Measurements from ENCODE around the gene POTEH.
"Not testable (repeated sequence)": the region's sequence is repeated elsewhere in the genome, so short reads cannot be mapped to it uniquely, and the experiment has no call there.

- TF ChIP-seq, protein P1, sequence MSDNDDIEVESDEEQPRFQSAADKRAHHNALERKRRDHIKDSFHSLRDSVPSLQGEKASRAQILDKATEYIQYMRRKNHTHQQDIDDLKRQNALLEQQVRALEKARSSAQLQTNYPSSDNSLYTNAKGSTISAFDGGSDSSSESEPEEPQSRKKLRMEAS (IDR thresholded peaks at IDR 0.05), result not testable (repeated sequence)
- not testable (repeated sequence) for TF ChIP-seq CTCF (IDR thresholded peaks at IDR 0.05 in 2 of 3, conservative IDR thresholded peaks at IDR 0.05 in 1 of 3; ENCODE audit: borderline replicate concordance in 1 of 3, insufficient read depth in 1 of 3, low read depth in 2 of 3, low read length in 2 of 3); POLR2A (IDR thresholded peaks at IDR 0.05; ENCODE audit: borderline replicate concordance, extremely low read depth, insufficient read depth, insufficient read length); EZH2phosphoT487 (IDR thresholded peaks at IDR 0.05; ENCODE audit: borderline replicate concordance); POLR2AphosphoS5 (IDR thresholded peaks at IDR 0.05; ENCODE audit: low read depth, low read length); JUND (IDR thresholded peaks at IDR 0.05); RAD21 (IDR thresholded peaks at IDR 0.05; ENCODE audit: low read depth); EZH2 (IDR thresholded peaks at IDR 0.05); TCF7L2 (IDR thresholded peaks at IDR 0.05; ENCODE audit: borderline replicate concordance, extremely low read depth, insufficient read depth, insufficient read length)
- TF ChIP-seq, protein P2, sequence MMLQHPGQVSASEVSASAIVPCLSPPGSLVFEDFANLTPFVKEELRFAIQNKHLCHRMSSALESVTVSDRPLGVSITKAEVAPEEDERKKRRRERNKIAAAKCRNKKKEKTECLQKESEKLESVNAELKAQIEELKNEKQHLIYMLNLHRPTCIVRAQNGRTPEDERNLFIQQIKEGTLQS (IDR thresholded peaks at IDR 0.05), result not testable (repeated sequence)
- TF ChIP-seq, protein P3, sequence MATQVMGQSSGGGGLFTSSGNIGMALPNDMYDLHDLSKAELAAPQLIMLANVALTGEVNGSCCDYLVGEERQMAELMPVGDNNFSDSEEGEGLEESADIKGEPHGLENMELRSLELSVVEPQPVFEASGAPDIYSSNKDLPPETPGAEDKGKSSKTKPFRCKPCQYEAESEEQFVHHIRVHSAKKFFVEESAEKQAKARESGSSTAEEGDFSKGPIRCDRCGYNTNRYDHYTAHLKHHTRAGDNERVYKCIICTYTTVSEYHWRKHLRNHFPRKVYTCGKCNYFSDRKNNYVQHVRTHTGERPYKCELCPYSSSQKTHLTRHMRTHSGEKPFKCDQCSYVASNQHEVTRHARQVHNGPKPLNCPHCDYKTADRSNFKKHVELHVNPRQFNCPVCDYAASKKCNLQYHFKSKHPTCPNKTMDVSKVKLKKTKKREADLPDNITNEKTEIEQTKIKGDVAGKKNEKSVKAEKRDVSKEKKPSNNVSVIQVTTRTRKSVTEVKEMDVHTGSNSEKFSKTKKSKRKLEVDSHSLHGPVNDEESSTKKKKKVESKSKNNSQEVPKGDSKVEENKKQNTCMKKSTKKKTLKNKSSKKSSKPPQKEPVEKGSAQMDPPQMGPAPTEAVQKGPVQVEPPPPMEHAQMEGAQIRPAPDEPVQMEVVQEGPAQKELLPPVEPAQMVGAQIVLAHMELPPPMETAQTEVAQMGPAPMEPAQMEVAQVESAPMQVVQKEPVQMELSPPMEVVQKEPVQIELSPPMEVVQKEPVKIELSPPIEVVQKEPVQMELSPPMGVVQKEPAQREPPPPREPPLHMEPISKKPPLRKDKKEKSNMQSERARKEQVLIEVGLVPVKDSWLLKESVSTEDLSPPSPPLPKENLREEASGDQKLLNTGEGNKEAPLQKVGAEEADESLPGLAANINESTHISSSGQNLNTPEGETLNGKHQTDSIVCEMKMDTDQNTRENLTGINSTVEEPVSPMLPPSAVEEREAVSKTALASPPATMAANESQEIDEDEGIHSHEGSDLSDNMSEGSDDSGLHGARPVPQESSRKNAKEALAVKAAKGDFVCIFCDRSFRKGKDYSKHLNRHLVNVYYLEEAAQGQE (IDR thresholded peaks at IDR 0.05; ENCODE audit: low read depth), result not testable (repeated sequence)
These were observed 5.1 kb upstream of the POTEH start for GRCh38 chr22:15684695-15685094.

All from HCT116 (cell line).